Retina (tissue), 1 donor: ENCODE measurements around the gene SAMD1.

Experiments used
- DNase-seq: peaks from one replicate; pipeline ENCODE4 v3.0.0-alpha.2; 2016

Gene SAMD1

GRCh38 chr19:14090509-14091080 lies at the start of gene SAMD1:
Gene SAMD1, minus strand, starts transcription at chr19:14090751.
- DNase-seq = peak; percentile 66

- DNase-seq = no peak
These were observed 49.4 kb upstream of the SAMD1 start for GRCh38 chr19:14139944-14140343.

- no peak for DNase-seq
These were observed 48.2 kb upstream of the SAMD1 start for GRCh38 chr19:14138576-14139265.

- peak; percentile 100 for DNase-seq
These were observed 46.1 kb upstream of the SAMD1 start, which contains the start of gene ASF1B for GRCh38 chr19:14136509-14137281. Gene ASF1B, minus strand, starts transcription at chr19:14136589. Its CDS starts 133 bp downstream, at chr19:14136456.

- no peak for DNase-seq
These were observed 45.5 kb upstream of the SAMD1 start for GRCh38 chr19:14135985-14136508.

GRCh38 chr19:14135355-14135754 lies 44.8 kb upstream of the SAMD1 start:
- no peak for DNase-seq

- DNase-seq = no peak
These were observed 37.5 kb upstream of the SAMD1 start for GRCh38 chr19:14127929-14128509.

- DNase-seq = no peak
These were observed 36.6 kb upstream of the SAMD1 start for GRCh38 chr19:14127176-14127575.

GRCh38 chr19:14122924-14123323 lies 32.4 kb upstream of the SAMD1 start:
- no peak for DNase-seq

- no peak for DNase-seq
These were observed 29.9 kb upstream of the SAMD1 start for GRCh38 chr19:14120497-14120780.

GRCh38 chr19:14119644-14120496 lies 29.3 kb upstream of the SAMD1 start:
- DNase-seq = no peak

- DNase-seq = no peak
These were observed 28.6 kb upstream of the SAMD1 start for GRCh38 chr19:14119146-14119545.

- peak; percentile 80 for DNase-seq
These were observed 27.9 kb upstream of the SAMD1 start for GRCh38 chr19:14118165-14119051.

- peak; percentile 97 for DNase-seq
These were observed 27.2 kb upstream of the SAMD1 start, which contains the start of gene PRKACA for GRCh38 chr19:14117668-14118164. Gene PRKACA, minus strand, starts transcription at chr19:14117762. Its CDS starts 215 bp downstream, at chr19:14117547.

GRCh38 chr19:14116918-14117578 lies 26.5 kb upstream of the SAMD1 start:
- no peak for DNase-seq

- DNase-seq = no peak
These were observed 26.0 kb upstream of the SAMD1 start for GRCh38 chr19:14116525-14116917.

GRCh38 chr19:14115756-14116155 lies 25.2 kb upstream of the SAMD1 start:
- no peak for DNase-seq

GRCh38 chr19:14114854-14115253 lies 24.3 kb upstream of the SAMD1 start:
- DNase-seq = no peak

GRCh38 chr19:14114439-14114838 lies 23.9 kb upstream of the SAMD1 start:
- DNase-seq = no peak

- no peak for DNase-seq
These were observed 23.3 kb upstream of the SAMD1 start for GRCh38 chr19:14113762-14114414.
